H1 (cell line): ENCODE data around the gene EPSTI1. TPM values are rescaled to one million over a fixed set of nuclear protein-coding genes. Genes with fewer than 3 reads are reported as not detected.

ENCODE experiments used
- ASH2L ChIP-seq: fragments of 200-600, 300-600 bp; sonication (generic); IDR thresholded peaks from one replicate; pipeline ENCODE4 v1.7.1; 2017; ENCODE audit warnings: low read length
- BCL11A ChIP-seq, 2 experiments: IDR thresholded peaks; one replicate each; pipeline ENCODE4 v1.6.1; 2011; ENCODE audit warnings: low read depth in 2 of 2, low read length in 2 of 2, mild to moderate bottlenecking in 2 of 2
- EGR1 ChIP-seq: IDR thresholded peaks from 2 replicates; pipeline ENCODE4 v1.6.1; 2011; ENCODE audit warnings: low read depth, low read length, borderline replicate concordance
- EP300 ChIP-seq, 2 experiments: IDR thresholded peaks; 1 replicate in 1 of 2; 2 replicates in 1 of 2; pipeline ENCODE4 v1.6.1; 2011 to 2012; ENCODE audit warnings: low read depth in 2 of 2, low read length in 2 of 2, mild to moderate bottlenecking in 2 of 2, borderline replicate concordance in 1 of 2, inconsistent platforms in 1 of 2, moderate library complexity in 1 of 2
- GTF2F1 ChIP-seq: IDR thresholded peaks from 2 replicates; pipeline ENCODE4 v1.6.1; 2012; ENCODE audit warnings: low read depth, low read length, improper control_type of control experiment, borderline replicate concordance
- RXRA ChIP-seq: IDR thresholded peaks from 2 replicates; pipeline ENCODE4 v1.6.1; 2011; ENCODE audit warnings: low read depth, mild to moderate bottlenecking, low read length, moderate library complexity; ENCODE audit not compliant: insufficient read depth
- polyA plus RNA-seq, 7 experiments: library from polyadenylated mRNA; depleted of rRNA in 3 of 7; stranded (reverse) in 5 of 7; unstranded in 2 of 7; fragments of >200 nt in 5 of 7; fragments of 200-250 nt in 2 of 7; gene quantifications; 1 replicate in 5 of 7; 2 replicates in 1 of 7; 4 replicates in 1 of 7; pipeline versions ENCODE4 v1.2.1 to v1.2.3, GENCODE V29; 2011 to 2013; ENCODE audit warnings: missing spikeins in 2 of 7, mixed read lengths in 2 of 7
- total RNA-seq: library from RNA; stranded (reverse); fragmentation: NEBNext Ultra II Directional; extraction: Animal tissue kit (Norgen Biotek cat#: 25700); gene quantifications from 2 replicates; pipeline ENCODE4 v1.2.1, GENCODE V29; 2021

The EPSTI1 gene
- total and polyA plus RNA-seq, 2 of the 8 experiments (the other 6 are each of a cell fraction or from before 2014, with no cell fraction given): 0.23 to 0.37 TPM

GRCh38 chr13:43031881-43032280 is 39.8 kb upstream of the EPSTI1 start (continued):
- TF ChIP-seq EP300 (IDR thresholded peaks at IDR 0.05; ENCODE audit: borderline replicate concordance in 1 of 2, low read depth in 2 of 2, low read length in 2 of 2) (no peak), ASH2L (no peak), RXRA (no peak), EGR1 (no peak), GTF2F1 (no peak), BCL11A (IDR thresholded peaks at IDR 0.05; ENCODE audit: low read depth in 2 of 2, low read length in 2 of 2) (no peak)
- TF ChIP-seq, all 59 proteins: peak for 0
